ENCODE data around the gene TMCO1.
A peak's percentile ranks its signal among the peaks of the same experiment; 100 is the strongest.
"Not testable (repeated sequence)": the region's sequence is repeated elsewhere in the genome, so short reads cannot be mapped to it uniquely, and the experiment has no call there.

The TMCO1 gene

GRCh38 chr1:165747632-165748447 is 20.8 kb downstream of the TMCO1 start:
- no peak overlapping the region for H3K27ac ChIP-seq (ENCODE audit: low read length)
- H3K4me1 ChIP-seq (ENCODE audit: control insufficient read depth, insufficient read depth, low read length) = no peaks in the 10 kb centered on the region
- no peak for DNase-seq (ENCODE audit: low read depth, low spot score)
- H3K36me3 ChIP-seq (ENCODE audit: control insufficient read depth, insufficient read depth, low read length) = no peaks in the 10 kb centered on the region
- H3K27me3 ChIP-seq (ENCODE audit: control insufficient read depth, insufficient read depth, low read length) = no peaks in the 10 kb centered on the region
- no peak overlapping the region for H3K4me3 ChIP-seq (ENCODE audit: low read length)
- H3K9me3 ChIP-seq (ENCODE audit: control insufficient read depth, insufficient read depth, low read length) = no peaks in the 10 kb centered on the region
- no CpG with 5 or more reads among the region's 9 CpGs for WGBS (ENCODE audit: insufficient coverage, insufficient read length)

DNA sequence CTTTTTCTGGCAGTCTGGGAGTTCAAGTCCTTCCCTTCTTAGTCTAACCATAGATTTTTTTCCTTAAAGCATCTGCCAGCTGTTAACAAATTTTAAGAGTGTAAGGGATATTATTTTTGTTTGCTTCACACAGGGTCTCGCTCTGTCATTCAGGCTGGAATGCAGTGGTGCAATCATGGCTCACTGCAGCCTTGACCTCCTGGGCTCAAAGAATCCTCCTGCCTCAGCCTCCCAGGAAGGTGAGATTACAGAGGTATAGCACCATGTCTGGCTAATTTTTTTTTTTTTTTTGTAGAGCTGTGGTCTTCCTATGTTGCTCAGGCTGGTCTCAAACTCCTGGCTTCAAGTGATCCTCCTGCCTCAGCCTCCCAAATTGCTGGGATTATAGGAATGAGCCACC is 23.8 kb downstream of the TMCO1 start:
- not testable (repeated sequence) for H3K27me3 ChIP-seq (ENCODE audit: control insufficient read depth, insufficient read depth, low read length); H3K36me3 ChIP-seq (ENCODE audit: control insufficient read depth, insufficient read depth, low read length); H3K9me3 ChIP-seq (ENCODE audit: control insufficient read depth, insufficient read depth, low read length); DNase-seq (ENCODE audit: low read depth, low spot score); H3K4me3 ChIP-seq (ENCODE audit: low read length); H3K4me1 ChIP-seq (ENCODE audit: control insufficient read depth, insufficient read depth, low read length); H3K27ac ChIP-seq (ENCODE audit: low read length)
- WGBS (ENCODE audit: insufficient coverage, insufficient read length) = no CpG with 5 or more reads among the region's 1 CpG

DNA sequence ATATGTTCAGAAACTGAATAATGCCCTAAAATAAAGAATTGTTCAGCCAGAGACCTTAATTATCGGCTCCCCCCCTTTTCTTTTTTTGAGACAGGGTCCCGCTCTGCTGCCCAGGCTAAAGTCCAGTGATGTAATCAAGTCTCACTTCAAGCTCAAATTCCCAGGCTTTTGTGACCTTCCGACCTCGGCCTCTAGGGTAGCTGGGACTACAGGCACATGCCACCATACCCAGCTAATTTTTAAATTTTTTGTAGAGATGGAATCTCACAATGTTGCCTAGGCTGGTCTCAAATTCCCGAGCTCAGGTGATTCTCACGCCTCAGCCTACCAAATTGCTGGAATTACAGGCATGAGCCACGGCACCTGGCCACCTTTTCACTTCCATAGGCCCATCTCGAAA is 26.5 kb downstream of the TMCO1 start:
- DNase-seq (ENCODE audit: low read depth, low spot score) = no peak
- Histone ChIP-seq H3K36me3 (ENCODE audit: control insufficient read depth, insufficient read depth, low read length) (no peaks in the 10 kb centered on the region; the same call in 1 of the 2 replicates), H3K27me3 (ENCODE audit: control insufficient read depth, insufficient read depth, low read length) (no peaks in the 10 kb centered on the region), H3K9me3 (ENCODE audit: control insufficient read depth, insufficient read depth, low read length) (no peaks in the 10 kb centered on the region), H3K27ac (ENCODE audit: low read length) (no peak overlapping the region), H3K4me3 (ENCODE audit: low read length) (no peak overlapping the region), H3K4me1 (ENCODE audit: control insufficient read depth, insufficient read depth, low read length) (no peaks in the 10 kb centered on the region)
- no CpG with 5 or more reads among the region's 8 CpGs for WGBS (ENCODE audit: insufficient coverage, insufficient read length)

DNA sequence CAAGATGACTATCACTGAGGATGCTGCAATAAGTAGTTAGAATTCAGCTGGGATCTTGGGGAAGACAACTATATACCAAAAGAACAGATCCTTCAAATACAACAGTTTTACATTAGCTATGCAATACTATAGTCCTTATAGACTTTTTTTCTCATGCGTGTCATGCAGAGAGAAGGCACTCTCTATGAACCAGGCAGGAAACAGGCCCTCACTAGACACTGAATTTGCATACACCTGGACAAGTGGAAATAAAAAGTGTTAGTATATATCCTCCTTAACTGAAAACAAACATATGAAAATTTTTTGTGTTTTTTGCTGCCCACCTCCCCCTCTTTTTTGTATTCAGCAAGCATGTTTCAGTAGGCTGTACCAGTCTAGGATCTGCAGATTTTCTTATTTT is 29.9 kb downstream of the TMCO1 start:
- WGBS (ENCODE audit: insufficient coverage, insufficient read length) = no CpG with 5 or more reads among the region's 1 CpG
- Histone ChIP-seq H3K4me3 (ENCODE audit: low read length) (no peak overlapping the region), H3K4me1 (ENCODE audit: control insufficient read depth, insufficient read depth, low read length) (no peaks in the 10 kb centered on the region), H3K27ac (ENCODE audit: low read length) (no peak overlapping the region), H3K27me3 (ENCODE audit: control insufficient read depth, insufficient read depth, low read length) (no peaks in the 10 kb centered on the region), H3K36me3 (ENCODE audit: control insufficient read depth, insufficient read depth, low read length) (no peaks in the 10 kb centered on the region; the same call in 1 of the 2 replicates), H3K9me3 (ENCODE audit: control insufficient read depth, insufficient read depth, low read length) (no peaks in the 10 kb centered on the region)
- no peak for DNase-seq (ENCODE audit: low read depth, low spot score)

DNA sequence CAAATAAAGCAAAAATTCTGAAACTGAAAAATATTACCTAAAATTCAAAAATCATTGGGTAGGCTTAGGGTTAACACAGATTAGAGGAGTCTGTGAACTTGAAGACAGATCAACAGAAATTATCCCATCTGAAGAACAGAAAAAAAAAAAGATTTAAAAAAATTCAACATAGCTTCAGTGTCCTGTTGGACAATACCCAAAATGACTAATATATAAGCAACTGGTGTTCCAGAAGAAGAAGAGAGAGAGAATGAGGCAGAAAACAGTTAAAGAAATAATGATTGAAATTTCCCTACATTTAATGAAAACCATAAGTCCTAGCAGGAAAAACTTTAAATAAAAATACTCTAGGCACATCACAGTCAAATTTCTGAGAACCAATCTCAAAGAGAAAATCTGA is 31.5 kb downstream of the TMCO1 start:
- Histone ChIP-seq H3K9me3 (ENCODE audit: control insufficient read depth, insufficient read depth, low read length) (no peaks in the 10 kb centered on the region), H3K4me3 (ENCODE audit: low read length) (no peak overlapping the region), H3K36me3 (ENCODE audit: control insufficient read depth, insufficient read depth, low read length) (no peaks in the 10 kb centered on the region; the same call in 1 of the 2 replicates), H3K4me1 (ENCODE audit: control insufficient read depth, insufficient read depth, low read length) (no peaks in the 10 kb centered on the region), H3K27ac (ENCODE audit: low read length) (no peak overlapping the region), H3K27me3 (ENCODE audit: control insufficient read depth, insufficient read depth, low read length) (no peaks in the 10 kb centered on the region)
- DNase-seq (ENCODE audit: low read depth, low spot score) = no peak

GRCh38 chr1:165734906-165735305 is 33.8 kb downstream of the TMCO1 start:
- H3K4me1 ChIP-seq (ENCODE audit: control insufficient read depth, insufficient read depth, low read length) = no peaks in the 10 kb centered on the region
- DNase-seq (ENCODE audit: low read depth, low spot score) = no peak
- no CpG with 5 or more reads among the region's 3 CpGs for WGBS (ENCODE audit: insufficient coverage, insufficient read length)

DNA sequence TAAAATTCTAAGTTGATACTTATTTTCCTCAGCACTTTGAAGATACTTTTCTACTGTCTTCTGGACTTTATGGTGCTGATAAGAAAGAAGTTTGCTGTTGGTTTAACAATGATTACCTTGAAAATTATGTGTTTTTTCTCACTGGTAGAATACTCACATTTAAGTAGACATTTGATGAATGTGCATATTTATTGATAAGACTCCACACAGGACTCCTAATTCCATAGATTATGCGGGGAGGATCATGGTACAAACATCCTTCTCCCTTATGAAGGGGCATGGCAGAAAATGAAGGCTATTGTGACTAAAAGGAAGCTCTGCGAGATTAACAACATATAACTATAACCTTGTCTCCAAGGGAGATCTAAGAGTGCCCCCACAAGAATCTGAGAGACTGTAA is 41.8 kb downstream of the TMCO1 start:
- Histone ChIP-seq H3K4me1 (ENCODE audit: control insufficient read depth, insufficient read depth, low read length) (no peaks in the 10 kb centered on the region), H3K27ac (ENCODE audit: low read length) (no peak overlapping the region), H3K27me3 (ENCODE audit: control insufficient read depth, insufficient read depth, low read length) (no peaks in the 10 kb centered on the region), H3K4me3 (ENCODE audit: low read length) (no peak overlapping the region), H3K36me3 (ENCODE audit: control insufficient read depth, insufficient read depth, low read length) (no peaks in the 10 kb centered on the region), H3K9me3 (ENCODE audit: control insufficient read depth, insufficient read depth, low read length) (no peaks in the 10 kb centered on the region)
- DNase-seq (ENCODE audit: low read depth, low spot score) = no peak
- WGBS (ENCODE audit: insufficient coverage, insufficient read length) = no CpG with 5 or more reads among the region's 2 CpGs

More at GRCh38 chr1:165734906-165735305, 33.8 kb downstream of the TMCO1 start:
- H3K9me3 ChIP-seq (ENCODE audit: control insufficient read depth, insufficient read depth, low read length) = no peaks in the 10 kb centered on the region
- H3K27ac ChIP-seq (ENCODE audit: low read length) = no peak overlapping the region
- H3K4me3 ChIP-seq (ENCODE audit: low read length) = no peak overlapping the region
- H3K27me3 ChIP-seq (ENCODE audit: control insufficient read depth, insufficient read depth, low read length) = no peaks in the 10 kb centered on the region
- no peaks in the 10 kb centered on the region for H3K36me3 ChIP-seq (ENCODE audit: control insufficient read depth, insufficient read depth, low read length)

GRCh38 chr1:165726169-165726568 is 42.5 kb downstream of the TMCO1 start:
- Histone ChIP-seq H3K4me1 (ENCODE audit: control insufficient read depth, insufficient read depth, low read length) (no peaks in the 10 kb centered on the region), H3K9me3 (ENCODE audit: control insufficient read depth, insufficient read depth, low read length) (no peaks in the 10 kb centered on the region), H3K27me3 (ENCODE audit: control insufficient read depth, insufficient read depth, low read length) (no peaks in the 10 kb centered on the region), H3K36me3 (ENCODE audit: control insufficient read depth, insufficient read depth, low read length) (no peaks in the 10 kb centered on the region), H3K4me3 (ENCODE audit: low read length) (no peak overlapping the region), H3K27ac (ENCODE audit: low read length) (no peak overlapping the region)
- WGBS (ENCODE audit: insufficient coverage, insufficient read length) = no CpG with 5 or more reads among the region's 2 CpGs
- no peak for DNase-seq (ENCODE audit: low read depth, low spot score)

DNA sequence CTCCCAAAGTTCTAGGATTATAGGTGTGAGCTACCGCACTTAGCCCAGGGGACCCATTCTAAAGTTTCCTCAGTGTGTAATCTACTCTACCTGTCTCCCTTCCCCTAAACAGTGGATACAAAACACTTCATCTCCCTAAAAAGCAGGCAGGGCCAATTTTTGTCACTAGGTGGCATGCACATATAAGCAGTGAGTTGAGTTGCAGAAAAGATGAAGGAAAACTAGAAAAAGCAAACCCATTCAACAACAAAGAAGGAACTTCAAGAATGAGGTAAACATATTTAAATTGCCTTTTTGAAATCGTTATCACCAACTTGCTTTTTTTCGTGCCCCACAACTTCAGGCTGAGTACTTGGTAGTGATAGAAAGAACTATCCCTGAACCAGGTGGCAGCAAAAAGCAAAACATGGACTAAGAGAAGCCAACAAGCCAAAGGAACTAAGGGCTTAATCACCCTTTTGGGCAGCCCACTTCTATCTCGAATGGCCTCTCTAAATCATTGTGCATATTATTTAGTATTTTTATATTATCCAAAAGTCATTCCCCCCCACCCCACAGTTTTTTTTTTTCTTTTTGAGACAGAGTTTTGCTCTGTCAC is 50.7 kb downstream of the TMCO1 start:
- Histone ChIP-seq H3K36me3 (ENCODE audit: control insufficient read depth, insufficient read depth, low read length) (no peaks in the 10 kb centered on the region), H3K4me3 (ENCODE audit: low read length) (no peak overlapping the region), H3K4me1 (ENCODE audit: control insufficient read depth, insufficient read depth, low read length) (no peaks in the 10 kb centered on the region), H3K27ac (ENCODE audit: low read length) (no peak overlapping the region), H3K9me3 (ENCODE audit: control insufficient read depth, insufficient read depth, low read length) (no peaks in the 10 kb centered on the region), H3K27me3 (ENCODE audit: control insufficient read depth, insufficient read depth, low read length) (no peaks in the 10 kb centered on the region)
- peak; percentile 50 for DNase-seq (ENCODE audit: low read depth, low spot score)
- no CpG with 5 or more reads among the region's 4 CpGs for WGBS (ENCODE audit: insufficient coverage, insufficient read length)

- not testable (repeated sequence) for DNase-seq (ENCODE audit: low read depth, low spot score); H3K4me3 ChIP-seq (ENCODE audit: low read length); H3K27me3 ChIP-seq (ENCODE audit: control insufficient read depth, insufficient read depth, low read length); H3K36me3 ChIP-seq (ENCODE audit: control insufficient read depth, insufficient read depth, low read length); H3K9me3 ChIP-seq (ENCODE audit: control insufficient read depth, insufficient read depth, low read length); H3K27ac ChIP-seq (ENCODE audit: low read length); H3K4me1 ChIP-seq (ENCODE audit: control insufficient read depth, insufficient read depth, low read length)
- no CpG with 5 or more reads among the region's 8 CpGs for WGBS (ENCODE audit: insufficient coverage, insufficient read length)
These were observed 52.2 kb downstream of the TMCO1 start for GRCh38 chr1:165716265-165717051.

Data from iPS DF 6.9 (cell line).